GM12878 (cell line): ENCODE data around the gene FSTL4. TPM values are rescaled to one million over a fixed set of nuclear protein-coding genes. Genes with fewer than 3 reads are reported as not detected.

Source experiments
- ATAC-seq: fragments of 200-7000 bp; cut with Tn5 transposase; 3 replicates; pipeline ENCODE4 v1.9.1; 2020; ENCODE audit warnings: mild to moderate bottlenecking, moderate library complexity
- BruUV-seq: library from RNA; stranded (reverse); fragments of 400-500 nt; replicated peaks from 2 replicates; lab custom pipeline; 2021; lab: Mats Ljungman, UMichigan
- CTCF ChIA-PET: fragments of 300-600 bp; sonication (Branson Sonifier 250); formaldehyde crosslinking; extraction: SDS; loops from one replicate; lab custom pipeline; 2021; ENCODE audit warnings: inconsistent platforms; lab: Yijun Ruan, JAX
- POLR2A ChIA-PET: fragments of 350-600 bp; formaldehyde crosslinking; extraction: SDS; loops from one replicate; lab custom pipeline; 2021; ENCODE audit warnings: inconsistent platforms; lab: Charles Lee
- RAD21 ChIA-PET: fragments of 300-600 bp; sonication (Branson Sonifier 250); formaldehyde crosslinking; loops from one replicate; lab custom pipeline; 2023; ENCODE audit warnings: antibody characterized with exemption; ENCODE audit not compliant: unreplicated experiment; lab: Charles Lee
- SMC1A ChIA-PET: fragments of 300-600 bp; sonication (Branson Sonifier 250); formaldehyde crosslinking; loops from one replicate; lab custom pipeline; 2023; ENCODE audit not compliant: unreplicated experiment, uncharacterized antibody; lab: Charles Lee
- DNase-seq: peaks from one replicate; pipeline ENCODE4 v3.0.0-alpha.2; 2011; ENCODE audit warnings: low read depth, low spot score
- FAIRE-seq: peaks from 3 replicates; lab custom pipeline; 2011; peaks lifted over from hg19 to GRCh38; lab: Jason Lieb, UNC
- H2AFZ ChIP-seq: 2 replicates; pipeline ENCODE4 v1.6.0; 2011; ENCODE audit warnings: low read depth, low read length, control low read depth; ENCODE audit not compliant: control insufficient read depth
- H3K27ac ChIP-seq: 2 replicates; pipeline ENCODE4 v1.5.1; 2011; ENCODE audit warnings: control low read depth; ENCODE audit not compliant: control insufficient read depth, insufficient read depth
- H3K27me3 ChIP-seq, 2 experiments: replicated peaks in 1 of 2; 2 replicates each; pipeline versions ENCODE4 v1.6.0 to v1.6.1; 2011; ENCODE audit warnings: low read length in 1 of 2; ENCODE audit not compliant: control insufficient read depth in 2 of 2, insufficient read depth in 2 of 2
- H3K36me3 ChIP-seq, 2 experiments: 2 replicates each; pipeline ENCODE4 v1.5.1; 2011; ENCODE audit warnings: low read length in 1 of 2; ENCODE audit not compliant: control insufficient read depth in 2 of 2, insufficient read depth in 2 of 2
- H3K4me1 ChIP-seq: 2 replicates; pipeline ENCODE4 v1.6.1; 2011; ENCODE audit warnings: mild to moderate bottlenecking, low read length, moderate library complexity, mixed read lengths; ENCODE audit not compliant: control insufficient read depth, insufficient read depth
- H3K4me2 ChIP-seq: 2 replicates; pipeline ENCODE4 v1.6.0; 2011; ENCODE audit warnings: control low read depth; ENCODE audit not compliant: control insufficient read depth, insufficient read depth
- H3K4me3 ChIP-seq: fragments of 200-600 bp; sonication (generic); 2 replicates; pipeline ENCODE4 v1.5.1; 2016
- H3K79me2 ChIP-seq: 2 replicates; pipeline ENCODE4 v1.6.0; 2011; ENCODE audit warnings: low read length; ENCODE audit not compliant: control insufficient read depth, insufficient read depth
- H3K9ac ChIP-seq: 2 replicates; pipeline ENCODE4 v1.8.0; 2011; ENCODE audit warnings: low read length, control low read depth, mixed read lengths; ENCODE audit not compliant: control insufficient read depth, insufficient read depth
- H3K9me3 ChIP-seq: replicated peaks from 3 replicates; pipeline ENCODE4 v1.5.1; 2011; ENCODE audit warnings: mild to moderate bottlenecking, low read length; ENCODE audit not compliant: control insufficient read depth, insufficient read depth
- H4K20me1 ChIP-seq: 2 replicates; pipeline ENCODE4 v1.6.0; 2011; ENCODE audit not compliant: control insufficient read depth, insufficient read depth
- EED ChIP-seq: sonication (generic); IDR thresholded peaks from 2 replicates; pipeline ENCODE4 v1.6.1; 2016; ENCODE audit warnings: antibody characterized with exemption, low read depth
- EZH2 ChIP-seq: IDR thresholded peaks from 2 replicates; pipeline ENCODE4 v1.6.1; 2012; ENCODE audit warnings: low read depth, mild to moderate bottlenecking, control low read depth, inconsistent platforms, low read length, borderline replicate concordance; ENCODE audit not compliant: control insufficient read depth
- HCFC1 ChIP-seq: fragments of 150-350 bp; IDR thresholded peaks from 2 replicates; pipeline ENCODE4 v1.6.1; 2014; ENCODE audit warnings: low read length
- HDGF ChIP-seq: fragments of 450-650 bp; IDR thresholded peaks from 2 replicates; pipeline ENCODE4 v1.6.1; 2016; ENCODE audit warnings: antibody characterized with exemption
- MEF2A ChIP-seq: IDR thresholded peaks from 2 replicates; pipeline ENCODE4 v1.6.1; 2011; ENCODE audit warnings: low read depth, mild to moderate bottlenecking, low read length, moderate library complexity; ENCODE audit not compliant: insufficient read depth
- NFIC ChIP-seq: IDR thresholded peaks from 2 replicates; pipeline ENCODE4 v1.6.1; 2012; ENCODE audit warnings: low read depth, mild to moderate bottlenecking, inconsistent platforms, low read length, moderate library complexity
- PAX5 ChIP-seq: IDR thresholded peaks from 2 replicates; pipeline ENCODE4 v1.6.1; 2011; ENCODE audit warnings: low read depth, low read length, borderline replicate concordance
- POLR2AphosphoS2 ChIP-seq: IDR thresholded peaks from 2 replicates; pipeline ENCODE4 v1.6.1; 2011; ENCODE audit warnings: low read depth, mild to moderate bottlenecking, low read length, improper control_type of control experiment, moderate library complexity
- SIN3A ChIP-seq: IDR thresholded peaks from 2 replicates; pipeline ENCODE4 v1.6.1; 2012; ENCODE audit warnings: low read depth, low read length, improper control_type of control experiment
- SMC3 ChIP-seq: IDR thresholded peaks from 2 replicates; pipeline ENCODE4 v1.6.1; 2011; ENCODE audit warnings: low read length, improper control_type of control experiment, borderline replicate concordance
- TAF1 ChIP-seq: IDR thresholded peaks from 2 replicates; pipeline ENCODE4 v1.6.1; 2011; ENCODE audit warnings: mild to moderate bottlenecking, low read depth, low read length, borderline replicate concordance
- WGBS: methylation state at CpG from one replicate; pipeline ENCODE4 v1.1.6; 2016; ENCODE audit warnings: low lambda C conversion rate; ENCODE audit not compliant: insufficient replicate concordance, insufficient coverage; ENCODE audit errors: missing lambda C conversion rate; 5-methylcytosine and 5-hydroxymethylcytosine counted together
- in situ Hi-C: fragments of 300-500 bp; cut with MboI; formaldehyde crosslinking; loops from 9 replicates; pipeline ENCODE4 v1.14.3; 2018; ENCODE audit warnings: mixed read lengths
- intact Hi-C: fragments of 100-400 bp; cut with micrococcal nuclease; formaldehyde crosslinking; loops from one replicate; pipeline ENCODE4 v1.14.2; 2022; ENCODE audit not compliant: unreplicated experiment
- polyA plus RNA-seq, 11 experiments: library from polyadenylated mRNA; depleted of rRNA in 4 of 11; unstranded in 6 of 11; stranded (reverse) in 5 of 11; fragments of >200 nt; fragmentation: Nextera tagmentation in 4 of 11; fragmentation: Illumina TruSeq in 1 of 11; extraction: Ambion mirVana in 4 of 11; extraction: Trizol in 1 of 11; gene quantifications; 1 replicate in 1 of 11; 2 replicates in 10 of 11; pipeline versions ENCODE4 v1.2.1 to v1.2.3, GENCODE V29; 2011 to 2016; ENCODE audit warnings: inconsistent platforms in 2 of 11, missing spikeins in 2 of 11, low read depth in 1 of 11
- total RNA-seq, 4 experiments: library from RNA; depleted of rRNA in 3 of 4; stranded (reverse); fragments of >200 nt in 3 of 4; fragmentation: Illumina TruSeq in 1 of 4; extraction: Trizol in 1 of 4; gene quantifications; 2 replicates each; pipeline versions ENCODE4 v1.2.1 to v1.2.3, GENCODE V29; 2013 to 2021

Gene FSTL4
- total and polyA plus RNA-seq, 10 of the 15 experiments (the other 5 are each of a cell fraction or from before 2014, with no cell fraction given) = 0.01 to 0.79 (median 0.21) TPM; not detected in 6

DNA sequence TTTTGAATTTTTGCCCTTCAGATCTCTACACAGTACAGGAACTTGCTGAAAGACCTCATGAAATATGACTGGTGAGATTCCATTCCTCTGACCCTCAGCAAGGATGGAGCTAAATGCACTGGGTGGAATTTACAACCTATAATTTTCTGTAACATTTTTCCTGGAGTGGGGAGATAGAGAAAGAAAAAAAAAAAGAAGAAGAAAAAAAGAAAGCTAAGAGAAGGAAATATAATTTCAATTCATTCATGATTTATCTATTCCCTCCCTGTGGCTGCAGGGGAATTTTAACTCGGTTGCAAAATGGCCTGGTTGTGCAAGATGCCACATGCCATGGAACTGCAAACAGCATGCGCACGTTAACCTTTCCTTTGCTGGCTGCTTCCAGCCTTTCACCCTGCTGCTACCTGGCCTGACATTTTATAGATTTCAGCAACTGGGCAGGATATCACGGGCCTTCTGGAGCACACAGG lies 155.4 kb downstream of the FSTL4 start (continued):
- no peak for TF ChIP-seq SIN3A
- TF ChIP-seq HCFC1 = no peak
- TF ChIP-seq, all 136 proteins: peak for 0

DNA sequence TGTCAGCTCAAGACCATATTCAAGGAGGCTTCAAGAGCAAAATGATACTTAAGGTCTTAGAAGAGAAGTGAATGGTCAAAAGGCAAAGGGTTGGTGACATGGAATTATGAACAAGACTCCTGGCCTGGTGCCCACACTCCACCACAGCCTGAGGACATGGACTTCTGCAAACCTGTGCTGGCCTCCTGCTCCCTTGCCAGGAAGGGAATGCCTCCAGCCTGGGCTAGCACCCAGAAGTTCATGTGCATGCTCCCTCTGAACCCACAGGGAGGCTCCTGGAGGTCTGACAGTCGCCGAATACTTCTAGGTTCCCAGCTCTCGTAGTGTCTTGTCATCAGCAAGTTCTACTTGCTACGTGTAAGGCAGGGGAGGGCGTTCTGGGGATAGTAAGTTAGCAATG lies 156.7 kb downstream of the FSTL4 start:
- ChIA-PET RAD21 (no interaction called here), CTCF (interaction anchor here (1.1 to 2.0 kb wide), 4 partner anchors 32 to 489 kb away, joined by 3 to 7 read pairs (median 4); no protein-coding TSS in a partner anchor), POLR2A (no interaction called here), SMC1A (interaction anchor here (1.4 kb wide), 1 partner anchor 28 kb away, joined by 4 read pairs; no protein-coding TSS in a partner anchor)
- no TSS peak for BruUV-seq
- Histone ChIP-seq H4K20me1 (no peaks in the 10 kb centered on the region), H2AFZ (no peak overlapping the region), H3K4me1 (no peaks in the 10 kb centered on the region), H3K9ac (no peak overlapping the region), H3K36me3 (no peaks in the 10 kb centered on the region), H3K27ac (no peak overlapping the region), H3K27me3 (no peaks in the 10 kb centered on the region; a peak in 2 of 4 replicates), H3K9me3 (no peaks in the 10 kb centered on the region), H3K79me2 (no peaks in the 10 kb centered on the region), H3K4me2 (no peak overlapping the region), H3K4me3 (no peak overlapping the region)
- intact Hi-C loops (no loop called here), in situ Hi-C loops (no loop called here)
- FAIRE-seq (no peak), ATAC-seq (no peak), DNase-seq (no peak)
- WGBS = 23% methylated on average over 5 of the region's 5 CpGs
- TF ChIP-seq TAF1 (no peak), PAX5 (no peak)

DNA sequence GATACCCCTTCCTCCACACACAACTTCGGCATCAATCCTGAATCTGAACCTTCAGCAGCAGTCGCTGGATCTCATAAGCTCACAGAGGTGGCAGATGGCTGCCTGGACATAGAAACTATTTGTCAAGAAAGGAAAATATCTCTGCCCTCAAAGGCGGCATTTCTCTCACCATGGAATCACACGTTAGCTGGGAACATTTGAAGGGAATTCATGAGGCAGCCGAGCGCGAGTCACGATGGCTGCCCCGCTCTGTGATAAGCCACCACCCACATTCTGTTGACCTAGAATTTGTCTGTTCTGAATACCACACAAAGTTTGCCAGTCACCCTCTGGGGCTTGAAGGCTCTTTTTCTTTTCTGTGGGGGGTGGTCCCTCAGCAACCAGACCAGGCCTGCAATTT lies 157.9 kb downstream of the FSTL4 start:
- 53% methylated on average over 9 of the region's 9 CpGs for WGBS

More for the DNA sequence above, 157.9 kb downstream of the FSTL4 start:
- intact Hi-C loops = no loop called here
- ATAC-seq (no peak), FAIRE-seq (no peak), DNase-seq (no peak)
- in situ Hi-C loops = no loop called here
- no peaks in the 10 kb centered on the region for H3K4me1 ChIP-seq
- H3K79me2 ChIP-seq = no peaks in the 10 kb centered on the region
- H2AFZ ChIP-seq = no peak overlapping the region
- H3K9ac ChIP-seq = no peak overlapping the region
- TF ChIP-seq MEF2A (no peak), POLR2AphosphoS2 (no peak), EZH2 (no peak), HDGF (no peak), NFIC (no peak), EED (no peak), SMC3 (no peak)
- no peak overlapping the region for H3K27ac ChIP-seq
- H3K9me3 ChIP-seq = no peaks in the 10 kb centered on the region
- POLR2A ChIA-PET = no interaction called here
- H3K27me3 ChIP-seq = no peaks in the 10 kb centered on the region; a peak in 2 of 4 replicates
- SMC1A ChIA-PET = no interaction called here
- BruUV-seq = no TSS peak
- no peaks in the 10 kb centered on the region for H3K36me3 ChIP-seq
- H4K20me1 ChIP-seq = no peaks in the 10 kb centered on the region
- H3K4me3 ChIP-seq = no peak overlapping the region
- RAD21 ChIA-PET = no interaction called here
- no peak overlapping the region for H3K4me2 ChIP-seq
- CTCF ChIA-PET = no interaction called here
